ENCODE results near the gene MYADML2.

DNA sequence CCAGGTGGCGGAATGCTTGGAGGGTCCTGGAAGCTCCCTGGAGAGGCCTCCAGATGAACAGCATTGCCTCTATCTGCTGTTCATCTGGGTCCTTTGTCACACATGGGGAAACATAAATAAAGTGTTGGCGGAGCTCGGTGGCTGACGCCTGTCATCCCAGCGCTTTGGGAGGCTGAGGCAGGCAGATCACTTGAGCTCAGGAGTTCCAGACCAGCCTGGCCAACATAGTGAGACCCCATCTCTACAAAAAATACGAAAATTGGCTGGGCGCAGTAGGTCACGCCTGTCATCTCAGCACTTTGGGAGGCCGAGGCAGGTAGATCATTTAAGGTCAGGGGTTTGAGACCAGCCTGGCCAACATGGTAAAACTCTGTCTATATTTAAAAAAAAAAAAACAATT lies 2.2 kb downstream of the MYADML2 start:
- TF ChIP-seq GATA2 (IDR thresholded peaks at IDR 0.05; ENCODE audit: low read depth, low read length) (no peak), GATA3 (IDR thresholded peaks at IDR 0.05; ENCODE audit: low read depth, low read length) (no peak)

Measured in SH-SY5Y (cell line).